SK-N-SH (cell line): ENCODE results near the gene SPIRE2.

ENCODE experiments used
- EP300 ChIP-seq, 2 experiments: IDR thresholded peaks; 2 replicates each; pipeline versions ENCODE4 v1.4.0 to v1.6.1; 2012; ENCODE audit warnings: borderline replicate concordance in 1 of 2, low read depth in 1 of 2, low read length in 1 of 2
- FOXJ3 ChIP-seq: sonication (generic); formaldehyde crosslinking; IDR thresholded peaks from 2 replicates; pipeline ENCODE4 v1.5.1; 2020; ENCODE audit warnings: mild to moderate bottlenecking, missing genetic modification reagents
- MXI1 ChIP-seq: IDR thresholded peaks from 2 replicates; pipeline ENCODE4 v1.6.1; 2012; ENCODE audit warnings: mild to moderate bottlenecking, low read depth, low read length, improper control_type of control experiment
- NRF1 ChIP-seq: IDR thresholded peaks from 2 replicates; pipeline ENCODE4 v1.6.1; 2012; ENCODE audit warnings: low read depth, mild to moderate bottlenecking, low read length
- POLR2AphosphoS5 ChIP-seq: IDR thresholded peaks from 2 replicates; pipeline ENCODE4 v1.6.1; 2012; ENCODE audit warnings: low read depth, low read length
- SMC3 ChIP-seq: IDR thresholded peaks from 2 replicates; pipeline ENCODE4 v1.6.1; 2012; ENCODE audit warnings: low read depth, low read length, improper control_type of control experiment
- TF ChIP-seq, protein P1 (sequence below): fragments of 150-350 bp; IDR thresholded peaks from 2 replicates; pipeline ENCODE4 v1.6.1; 2017; ENCODE audit warnings: antibody characterized with exemption, low read length, low read depth, borderline replicate concordance
- TF ChIP-seq, protein P2 (sequence below): fragments of 200-600 bp; sonication (generic); IDR thresholded peaks from 2 replicates; pipeline ENCODE4 v1.6.1; 2017; ENCODE audit warnings: antibody characterized with exemption, mild to moderate bottlenecking, moderate library complexity

DNA sequence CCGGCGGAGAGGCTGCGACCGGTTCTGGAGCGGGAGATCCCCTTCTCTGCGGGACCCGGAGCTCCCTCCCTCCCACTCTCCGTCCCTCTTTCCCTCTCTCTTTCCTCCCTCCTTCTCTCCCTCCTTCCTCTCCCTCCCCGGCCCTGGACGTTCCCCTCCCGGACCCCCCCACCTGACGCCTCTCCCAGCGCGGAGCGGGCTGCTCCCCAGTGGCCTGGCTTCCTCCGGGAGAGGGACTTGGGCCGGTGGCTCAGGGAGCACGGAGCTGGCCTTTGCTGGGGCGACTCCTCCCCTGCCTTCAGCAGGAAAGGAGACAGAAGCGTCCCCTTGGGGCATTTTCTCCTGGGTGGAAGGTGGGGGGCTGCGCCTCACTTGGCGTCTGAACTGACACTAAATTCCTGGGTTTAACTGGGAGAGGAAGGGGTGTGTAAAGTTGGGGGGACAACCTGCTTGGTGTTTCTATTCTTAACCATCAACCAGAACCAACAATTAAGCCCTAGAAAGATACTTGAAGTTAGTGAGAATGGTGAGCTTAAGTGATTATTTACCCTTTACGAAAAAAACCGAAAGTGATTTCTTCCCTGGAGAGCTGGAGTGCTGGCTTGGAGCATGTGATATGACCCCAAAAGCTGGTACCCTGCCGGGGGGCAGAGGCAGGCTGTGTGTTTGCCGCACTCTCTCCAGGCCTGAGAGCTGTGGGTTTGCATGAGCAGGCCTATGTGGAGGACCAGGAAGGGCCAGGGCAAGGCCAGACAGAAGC is 775 bp downstream of the SPIRE2 start:
- TF ChIP-seq, protein P1, sequence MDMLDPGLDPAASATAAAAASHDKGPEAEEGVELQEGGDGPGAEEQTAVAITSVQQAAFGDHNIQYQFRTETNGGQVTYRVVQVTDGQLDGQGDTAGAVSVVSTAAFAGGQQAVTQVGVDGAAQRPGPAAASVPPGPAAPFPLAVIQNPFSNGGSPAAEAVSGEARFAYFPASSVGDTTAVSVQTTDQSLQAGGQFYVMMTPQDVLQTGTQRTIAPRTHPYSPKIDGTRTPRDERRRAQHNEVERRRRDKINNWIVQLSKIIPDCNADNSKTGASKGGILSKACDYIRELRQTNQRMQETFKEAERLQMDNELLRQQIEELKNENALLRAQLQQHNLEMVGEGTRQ = no peak
- TF ChIP-seq FOXJ3 (CRISPR knock-in tag) (no peak), POLR2AphosphoS5 (no peak), NRF1 (no peak), MXI1 (no peak; the same call in 1 of the 2 replicates), EP300 (IDR thresholded peaks at IDR 0.05; ENCODE audit: borderline replicate concordance in 1 of 2, low read depth in 1 of 2, low read length in 1 of 2) (no peak), SMC3 (no peak)
- TF ChIP-seq, protein P2, sequence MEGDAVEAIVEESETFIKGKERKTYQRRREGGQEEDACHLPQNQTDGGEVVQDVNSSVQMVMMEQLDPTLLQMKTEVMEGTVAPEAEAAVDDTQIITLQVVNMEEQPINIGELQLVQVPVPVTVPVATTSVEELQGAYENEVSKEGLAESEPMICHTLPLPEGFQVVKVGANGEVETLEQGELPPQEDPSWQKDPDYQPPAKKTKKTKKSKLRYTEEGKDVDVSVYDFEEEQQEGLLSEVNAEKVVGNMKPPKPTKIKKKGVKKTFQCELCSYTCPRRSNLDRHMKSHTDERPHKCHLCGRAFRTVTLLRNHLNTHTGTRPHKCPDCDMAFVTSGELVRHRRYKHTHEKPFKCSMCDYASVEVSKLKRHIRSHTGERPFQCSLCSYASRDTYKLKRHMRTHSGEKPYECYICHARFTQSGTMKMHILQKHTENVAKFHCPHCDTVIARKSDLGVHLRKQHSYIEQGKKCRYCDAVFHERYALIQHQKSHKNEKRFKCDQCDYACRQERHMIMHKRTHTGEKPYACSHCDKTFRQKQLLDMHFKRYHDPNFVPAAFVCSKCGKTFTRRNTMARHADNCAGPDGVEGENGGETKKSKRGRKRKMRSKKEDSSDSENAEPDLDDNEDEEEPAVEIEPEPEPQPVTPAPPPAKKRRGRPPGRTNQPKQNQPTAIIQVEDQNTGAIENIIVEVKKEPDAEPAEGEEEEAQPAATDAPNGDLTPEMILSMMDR = no peak
